WERI-Rb-1 (cell line): ENCODE results near the gene GATA5.

ENCODE experiments used
- DNase-seq: peaks from one replicate; pipeline ENCODE4 v3.0.0-alpha.2; 2020
- H3K27ac ChIP-seq: fragments of 250-450 bp; sonication (Bioruptor Pico); 2 replicates; pipeline ENCODE4 v1.5.1; 2020; ENCODE audit warnings: mild to moderate bottlenecking, moderate library complexity
- H3K27me3 ChIP-seq: fragments of 250-450 bp; sonication (Bioruptor Pico); 2 replicates; pipeline ENCODE4 v1.5.1; 2021; ENCODE audit warnings: mild to moderate bottlenecking, low read depth, moderate library complexity; ENCODE audit not compliant: insufficient read depth, severe bottlenecking
- H3K36me3 ChIP-seq: fragments of 250-450 bp; sonication (Bioruptor Pico); 2 replicates; pipeline ENCODE4 v1.5.1; 2020; ENCODE audit warnings: mild to moderate bottlenecking, moderate library complexity
- H3K4me3 ChIP-seq: 2 replicates; pipeline ENCODE4 v1.5.1; 2011; ENCODE audit warnings: low read depth, mild to moderate bottlenecking, control low read depth, low read length
- H3K9me3 ChIP-seq: fragments of 250-450 bp; sonication (Bioruptor Pico); 2 replicates; pipeline ENCODE4 v1.5.1; 2021; ENCODE audit warnings: mild to moderate bottlenecking, moderate library complexity; ENCODE audit not compliant: severe bottlenecking
- CTCF ChIP-seq: IDR thresholded peaks from 2 replicates; pipeline ENCODE4 v1.5.1; 2011; ENCODE audit warnings: low read depth, mild to moderate bottlenecking, control low read depth, inconsistent platforms, low read length

GATA5 gene

GRCh38 chr20:62481425-62482145, 5.8 kb upstream of the GATA5 start:
- H3K36me3 ChIP-seq: no peaks in the 10 kb centered on the region
- no peaks in the 10 kb centered on the region for H3K27me3 ChIP-seq
- H3K4me3 ChIP-seq: no peak overlapping the region
- DNase-seq: no peak
- no peaks in the 10 kb centered on the region for H3K9me3 ChIP-seq
- TF ChIP-seq CTCF: no peak
- no peak overlapping the region for H3K27ac ChIP-seq

- H3K4me3 ChIP-seq: no peak overlapping the region
- no peak overlapping the region for H3K27ac ChIP-seq
- DNase-seq: no peak
- no peak for TF ChIP-seq CTCF
- H3K9me3 ChIP-seq: no peaks in the 10 kb centered on the region
- no peaks in the 10 kb centered on the region for H3K27me3 ChIP-seq
- H3K36me3 ChIP-seq: no peaks in the 10 kb centered on the region
Observed at GRCh38 chr20:62480318-62480717, 4.5 kb upstream of the GATA5 start.

- Histone ChIP-seq H3K27me3 (no peaks in the 10 kb centered on the region), H3K36me3 (no peaks in the 10 kb centered on the region), H3K4me3 (no peak overlapping the region), H3K27ac (no peak overlapping the region), H3K9me3 (no peaks in the 10 kb centered on the region)
- TF ChIP-seq CTCF: no peak
- no peak for DNase-seq
Observed at GRCh38 chr20:62479656-62480055, 3.9 kb upstream of the GATA5 start.

- Histone ChIP-seq H3K36me3 (no peaks in the 10 kb centered on the region), H3K9me3 (no peaks in the 10 kb centered on the region), H3K27ac (no peak overlapping the region), H3K27me3 (no peaks in the 10 kb centered on the region), H3K4me3 (no peak overlapping the region)
- no peak for TF ChIP-seq CTCF
- DNase-seq: no peak
Observed at GRCh38 chr20:62479156-62479555, 3.4 kb upstream of the GATA5 start.

GRCh38 chr20:62477669-62478455, 2.1 kb upstream of the GATA5 start:
- Histone ChIP-seq H3K27me3 (no peaks in the 10 kb centered on the region), H3K4me3 (no peak overlapping the region), H3K9me3 (no peaks in the 10 kb centered on the region), H3K36me3 (no peaks in the 10 kb centered on the region), H3K27ac (no peak overlapping the region)
- DNase-seq: peak; percentile 69
- TF ChIP-seq CTCF: peak; percentile 85
